ENCODE measurements around the gene CCDC92.

CCDC92 gene, protein sequence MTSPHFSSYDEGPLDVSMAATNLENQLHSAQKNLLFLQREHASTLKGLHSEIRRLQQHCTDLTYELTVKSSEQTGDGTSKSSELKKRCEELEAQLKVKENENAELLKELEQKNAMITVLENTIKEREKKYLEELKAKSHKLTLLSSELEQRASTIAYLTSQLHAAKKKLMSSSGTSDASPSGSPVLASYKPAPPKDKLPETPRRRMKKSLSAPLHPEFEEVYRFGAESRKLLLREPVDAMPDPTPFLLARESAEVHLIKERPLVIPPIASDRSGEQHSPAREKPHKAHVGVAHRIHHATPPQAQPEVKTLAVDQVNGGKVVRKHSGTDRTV

GRCh38 chr12:123972457-123973401 is at the start of gene CCDC92, which contains the start of gene ZNF664:
TSS of gene CCDC92 (minus strand) at chr12:123972831. CDS start at chr12:123944305, 28,526 bp downstream.
TSS of gene ZNF664 (plus strand) at chr12:123973215. CDS start at chr12:124012145, 38,930 bp downstream.
- DNase-seq: peak; percentile 93 to 97

GRCh38 chr12:124022161-124022560 is 49.5 kb upstream of the CCDC92 start:
- DNase-seq: no peak

DNA sequence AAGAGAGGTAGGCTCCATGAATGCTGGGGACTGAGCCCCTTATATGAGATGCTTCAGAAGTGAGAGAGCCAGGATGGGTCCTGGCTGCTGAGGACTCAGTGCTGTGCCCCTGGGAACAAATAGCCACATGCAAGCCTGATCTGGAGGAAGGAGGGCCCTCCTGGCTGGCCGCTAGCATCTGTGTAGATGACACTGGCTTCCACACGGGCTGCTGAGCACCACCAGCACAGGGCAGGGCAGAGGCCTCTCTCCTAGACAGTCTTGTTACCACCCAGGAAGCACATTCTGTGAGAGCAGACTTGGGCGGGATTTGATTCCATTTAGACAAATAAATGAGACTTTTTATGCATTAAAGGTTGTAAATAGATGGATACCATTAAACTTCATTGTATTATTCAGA is 48.4 kb upstream of the CCDC92 start:
- no peak for DNase-seq

GRCh38 chr12:124020514-124020949 is 47.9 kb upstream of the CCDC92 start:
- no peak for DNase-seq

DNA sequence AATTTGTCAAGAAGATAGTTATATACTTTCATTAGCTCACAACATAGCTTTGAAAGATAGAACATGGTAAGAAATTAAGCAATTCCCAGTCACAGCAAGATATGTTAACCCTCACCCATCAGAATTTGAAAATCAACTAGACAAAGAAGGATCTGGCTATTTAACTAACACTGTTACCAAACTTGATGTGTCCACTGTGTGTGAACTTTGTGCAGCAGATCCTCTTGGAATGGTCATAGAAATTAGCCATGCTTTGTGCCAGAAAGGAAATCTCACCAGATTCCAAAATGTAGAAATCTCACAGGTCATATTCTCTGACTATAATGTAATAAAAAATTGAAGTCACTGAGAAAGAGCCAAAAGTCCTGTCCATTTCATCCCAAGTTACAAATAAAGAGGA is 46.5 kb upstream of the CCDC92 start:
- no peak for DNase-seq

DNA sequence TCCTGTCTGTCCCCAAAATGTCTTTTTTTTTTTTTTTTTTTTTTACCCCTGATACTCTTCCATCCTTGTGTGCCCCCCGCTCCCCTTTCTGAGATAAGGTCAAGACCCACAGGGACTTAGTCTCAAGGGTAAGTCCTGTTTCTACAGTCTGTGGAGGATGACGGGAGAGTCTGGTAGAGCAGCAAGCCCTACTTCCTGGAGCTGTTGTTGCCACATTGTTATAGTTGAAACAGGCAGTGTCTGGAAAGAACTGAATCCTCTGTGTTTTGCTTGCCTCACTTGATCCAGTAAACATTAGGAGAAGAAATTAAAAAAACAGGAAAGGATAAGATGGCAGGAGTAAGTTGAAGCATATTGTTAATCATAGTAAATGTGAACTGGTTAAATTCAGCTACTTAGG is 45.9 kb upstream of the CCDC92 start:
- no peak for DNase-seq

GRCh38 chr12:124017064-124017463 is 44.4 kb upstream of the CCDC92 start:
- DNase-seq: no peak

- no peak for DNase-seq
These were observed 43.1 kb upstream of the CCDC92 start for GRCh38 chr12:124015494-124016461.

GRCh38 chr12:124013073-124013472 is 40.4 kb upstream of the CCDC92 start:
- no peak for DNase-seq

DNA sequence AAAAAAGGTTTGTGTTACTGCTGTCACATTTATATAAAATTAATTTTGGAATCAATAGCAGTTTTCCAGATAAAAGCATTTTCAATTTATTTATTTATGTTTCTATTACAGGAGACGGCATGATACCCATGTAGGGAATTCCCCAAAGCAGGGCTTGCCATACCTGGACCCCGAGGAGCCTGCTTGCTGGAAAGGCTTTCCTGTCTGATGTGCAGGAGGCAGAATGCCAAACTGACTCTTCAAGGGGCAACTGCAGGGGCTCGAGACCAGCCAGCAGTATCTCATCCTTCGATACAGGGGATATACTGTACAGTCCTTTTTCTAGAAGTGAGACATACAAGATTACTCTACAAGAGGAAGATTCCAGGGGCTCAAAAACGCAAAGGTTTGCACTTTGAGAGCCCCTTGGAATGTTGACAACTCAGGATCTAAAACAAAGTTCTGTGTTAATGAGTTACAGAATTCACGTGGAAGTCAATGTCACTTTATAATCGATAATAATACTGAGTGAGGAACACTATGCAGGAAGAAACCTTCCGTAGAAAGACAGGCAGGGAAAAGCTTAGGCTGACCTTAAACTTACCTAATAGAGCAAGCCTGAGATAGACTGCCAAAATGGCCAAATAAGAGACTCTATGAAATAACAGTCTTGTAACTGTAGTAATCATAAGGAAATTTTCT is 38.9 kb upstream of the CCDC92 start:
- no peak for DNase-seq

DNA sequence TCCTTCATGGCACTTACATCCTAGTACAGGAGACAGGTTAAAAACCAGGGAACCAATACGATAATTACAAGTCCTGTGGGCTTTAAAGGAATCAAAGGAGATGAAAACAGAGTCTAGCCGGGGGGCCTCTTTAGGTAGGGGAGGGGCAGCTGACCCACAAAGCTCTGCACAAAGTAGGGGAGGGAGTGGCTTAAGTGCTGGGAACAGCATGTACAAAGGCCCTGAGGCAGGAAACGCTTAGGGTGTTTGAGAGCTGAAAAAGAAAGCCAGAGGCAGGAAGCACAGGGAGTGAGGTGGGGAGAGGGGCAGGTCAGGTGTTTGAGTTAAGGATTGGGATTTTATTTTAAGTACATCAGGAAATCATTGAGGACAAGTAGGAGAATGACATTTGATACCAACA is 38.1 kb upstream of the CCDC92 start:
- DNase-seq: no peak

DNA sequence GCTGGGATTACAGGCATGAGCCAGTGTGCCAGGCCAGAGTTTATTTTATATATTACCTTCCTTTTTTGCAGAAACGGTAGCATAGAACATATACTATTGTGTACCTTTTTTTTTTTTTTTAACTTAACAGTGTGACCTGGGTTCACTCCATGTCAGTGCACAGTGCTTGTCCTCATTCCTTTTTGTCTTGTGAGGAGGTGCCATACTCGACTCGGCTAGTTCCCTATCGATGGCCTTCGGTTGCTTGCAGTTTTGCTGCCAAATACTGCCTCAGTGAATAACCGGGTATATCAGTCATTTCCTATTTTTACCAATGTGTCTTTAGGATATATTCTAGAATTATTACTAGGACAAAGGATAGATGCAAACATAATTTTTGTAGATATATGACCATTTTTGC is 37.1 kb upstream of the CCDC92 start:
- DNase-seq: no peak

GRCh38 chr12:124008595-124008994 is 36.0 kb upstream of the CCDC92 start:
- no peak for DNase-seq

DNA sequence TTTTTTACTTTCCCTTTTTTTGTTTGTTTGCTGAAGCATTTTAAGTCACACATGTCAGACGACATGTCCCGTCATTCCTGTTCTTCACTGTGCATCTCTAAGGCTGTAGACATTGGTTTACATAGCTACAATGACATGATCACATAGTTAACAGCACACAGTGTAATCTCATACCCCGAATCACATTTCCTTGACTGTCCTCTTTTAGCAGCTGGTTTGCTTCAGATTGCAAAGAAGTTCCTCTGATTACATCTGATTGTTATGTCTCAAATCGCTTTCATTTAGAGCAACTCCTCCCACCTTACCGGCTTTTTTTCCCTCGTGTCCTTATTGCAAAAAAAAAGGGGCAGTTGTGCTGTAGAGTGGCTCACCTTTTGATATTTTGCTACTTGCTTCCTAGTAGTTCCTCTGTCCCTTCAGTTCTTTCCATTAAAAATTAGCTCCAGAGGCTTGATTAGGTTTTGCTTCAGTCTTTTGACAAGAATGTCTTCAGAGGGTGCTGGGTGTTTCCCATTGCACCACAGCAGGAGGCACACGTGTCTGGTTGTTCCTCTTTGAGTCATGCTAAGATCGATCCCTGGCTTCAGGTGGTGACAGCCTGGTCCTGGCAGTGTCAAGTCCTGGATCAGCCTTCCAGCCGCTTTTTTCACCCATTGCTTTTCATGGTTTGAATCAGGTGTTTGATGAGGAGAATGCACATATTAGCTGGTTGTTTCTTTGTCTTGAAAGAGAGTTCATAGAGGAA is 35.4 kb upstream of the CCDC92 start:
- DNase-seq: no peak

DNA sequence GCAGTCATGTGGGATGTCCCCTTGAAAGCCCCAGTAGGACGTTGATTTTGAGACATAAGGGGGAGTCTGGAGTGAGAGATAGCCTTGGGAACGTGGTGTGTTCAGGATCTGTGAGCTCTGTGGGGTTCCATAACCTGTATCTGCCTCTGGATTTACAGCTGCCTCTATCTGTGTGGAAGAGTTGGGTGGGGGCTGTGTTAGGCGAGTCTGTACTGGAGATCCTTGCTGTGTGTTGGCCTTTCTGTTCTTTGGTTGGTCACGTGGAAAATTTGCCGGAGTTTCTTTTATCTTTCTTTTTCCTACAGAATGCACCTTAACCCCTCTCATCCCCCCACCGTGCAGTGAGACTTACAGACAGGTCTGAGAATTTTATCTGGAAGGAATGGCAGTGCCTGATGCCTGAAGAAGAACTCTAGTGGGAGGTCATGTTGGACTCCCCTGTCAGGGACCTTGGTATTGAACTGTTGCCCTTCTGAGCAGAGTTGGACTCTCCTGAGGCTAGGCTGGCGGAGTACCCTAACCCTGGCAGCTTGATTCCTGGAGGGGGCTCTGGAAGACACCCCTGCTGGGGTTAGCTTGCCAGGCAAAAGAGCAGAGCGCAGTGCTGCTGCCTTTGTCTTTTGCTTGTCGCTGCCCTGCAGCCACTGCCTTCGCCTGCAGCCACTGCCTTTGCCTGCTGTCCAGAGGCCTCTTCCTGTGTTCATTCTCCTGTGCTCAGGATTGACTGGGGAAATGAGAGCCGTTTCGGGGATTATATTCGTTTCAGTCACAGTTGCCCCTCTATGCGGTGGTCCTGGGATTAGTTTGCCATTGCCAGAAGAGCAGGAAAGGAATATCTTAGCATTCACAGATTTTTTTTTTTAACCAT is 34.4 kb upstream of the CCDC92 start:
- no peak for DNase-seq

DNA sequence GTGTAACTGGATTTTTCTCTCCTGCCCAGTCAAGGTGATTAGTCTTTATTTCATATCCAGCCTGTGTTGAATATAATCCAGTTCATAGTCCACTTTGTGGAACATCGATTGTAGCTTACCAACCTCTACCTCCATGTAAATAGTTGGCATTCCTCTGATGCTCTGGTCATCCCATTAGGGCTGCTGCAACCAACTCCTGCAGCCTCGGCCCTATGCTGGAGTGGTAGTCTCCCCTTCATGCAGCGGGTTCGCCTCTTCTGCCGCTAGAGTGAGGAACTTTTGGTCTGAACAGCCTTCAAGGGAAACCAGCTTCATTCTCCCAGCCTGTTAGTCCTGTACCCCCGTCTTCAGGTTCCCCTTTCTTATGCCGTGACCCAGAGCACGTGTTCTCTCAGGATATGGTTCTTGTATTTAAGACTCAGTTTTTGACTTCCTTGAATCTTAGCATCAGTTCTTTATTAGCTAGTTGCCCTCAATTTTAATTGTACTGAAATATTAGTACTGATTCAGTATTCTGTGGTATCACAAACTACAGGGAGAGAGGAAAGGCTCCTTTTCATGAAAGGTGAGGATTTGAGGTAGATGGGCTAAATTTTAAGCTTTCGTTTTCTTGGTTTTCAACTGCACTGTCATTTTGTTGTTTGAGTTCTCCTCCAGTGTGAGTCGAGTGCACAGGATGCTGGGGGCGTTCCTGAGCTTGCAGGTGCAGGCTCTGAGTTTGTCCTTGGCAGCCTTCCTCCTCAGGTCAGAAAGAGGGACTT is 33.6 kb upstream of the CCDC92 start:
- no peak for DNase-seq

DNA sequence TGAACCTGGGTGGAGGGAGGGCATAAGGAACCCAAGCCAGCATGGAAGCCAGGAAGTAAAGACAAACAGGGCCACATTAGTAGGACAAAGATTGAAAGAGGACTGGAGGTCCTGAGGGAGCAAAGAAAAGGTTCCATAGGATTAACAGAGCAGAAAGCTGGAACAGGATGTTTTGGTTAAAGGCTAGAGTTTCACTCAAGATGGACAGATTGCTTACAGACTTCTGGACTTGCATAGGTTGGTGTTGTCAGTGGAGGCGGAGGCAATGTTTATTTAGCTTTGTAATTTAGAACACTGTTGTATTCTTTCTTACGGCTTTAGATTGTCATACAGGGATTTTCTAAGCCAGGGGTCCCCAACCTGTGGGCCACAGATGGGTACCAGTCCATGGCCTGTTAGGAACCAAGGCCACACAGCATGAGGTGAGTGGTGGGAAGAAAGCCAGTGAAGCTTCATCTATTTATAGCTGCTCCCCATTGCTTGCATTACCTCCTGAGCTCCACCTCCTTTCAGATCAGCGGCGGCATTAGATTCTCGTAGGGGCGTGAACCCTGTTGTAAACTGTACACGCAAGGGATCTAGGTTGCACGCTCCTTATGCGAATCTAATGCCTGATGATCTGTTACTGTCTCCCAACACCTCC is 31.7 kb upstream of the CCDC92 start:
- DNase-seq: no peak

DNA sequence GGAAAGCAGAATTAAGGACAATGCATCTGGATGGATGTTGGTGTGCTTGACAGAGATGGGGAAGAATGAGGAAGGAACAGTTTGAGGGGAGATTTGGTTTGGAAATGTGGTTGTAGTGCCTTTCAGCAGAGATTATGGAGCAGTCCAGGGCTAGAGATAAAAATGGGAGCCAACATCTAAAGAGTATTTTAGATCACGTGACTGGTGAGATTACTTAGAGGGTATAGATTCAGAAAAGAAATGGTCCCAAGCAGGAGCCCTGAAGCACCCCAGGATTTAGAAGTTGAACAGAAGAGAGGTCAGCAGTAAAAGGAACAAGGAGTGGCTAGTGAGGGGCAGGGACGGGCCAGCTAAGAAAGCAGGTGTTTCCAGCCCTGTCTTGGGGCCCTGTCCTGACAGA is 30.0 kb upstream of the CCDC92 start:
- DNase-seq: no peak
